Measurements from ENCODE around the gene NDOR1.

DNA sequence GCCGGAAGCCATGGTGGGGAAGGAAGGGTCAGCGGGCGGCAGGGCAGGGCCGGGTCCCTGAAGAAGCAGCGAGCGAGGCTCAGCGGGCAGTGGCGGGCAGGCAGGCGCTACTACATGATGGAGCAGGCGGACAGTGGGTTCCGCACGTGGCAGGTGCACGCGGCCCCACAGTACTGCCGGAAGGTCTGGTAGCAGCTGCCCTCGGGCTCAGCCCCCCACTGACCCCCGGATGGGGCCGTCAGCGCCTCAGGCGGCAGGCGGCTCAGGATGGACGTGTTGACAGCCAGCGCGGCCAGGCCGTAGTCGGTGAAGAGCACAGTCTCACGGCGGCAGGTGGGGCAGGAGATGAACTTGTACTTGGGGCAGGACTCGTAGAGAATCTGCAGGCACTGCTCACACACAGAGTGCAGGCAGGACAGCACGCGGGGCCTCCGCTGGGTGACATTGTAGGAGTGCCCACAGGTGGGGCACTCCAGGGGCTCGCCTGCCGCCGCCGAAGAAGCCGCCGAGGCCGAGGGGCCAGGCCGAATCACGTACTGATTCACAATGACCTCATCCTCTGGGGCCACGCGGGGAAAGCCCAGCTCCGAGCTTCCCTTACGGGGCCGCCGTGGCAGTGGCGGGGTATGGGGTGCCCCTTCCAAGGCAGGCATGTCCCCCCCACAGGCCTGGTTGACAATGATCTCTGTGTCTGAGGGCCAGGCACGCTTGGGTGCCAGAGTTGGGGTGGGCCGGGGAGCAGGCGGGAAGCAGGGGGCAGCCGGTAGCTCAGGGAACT lies 15.0 kb downstream of the NDOR1 start:
- TF ChIP-seq, protein P1, sequence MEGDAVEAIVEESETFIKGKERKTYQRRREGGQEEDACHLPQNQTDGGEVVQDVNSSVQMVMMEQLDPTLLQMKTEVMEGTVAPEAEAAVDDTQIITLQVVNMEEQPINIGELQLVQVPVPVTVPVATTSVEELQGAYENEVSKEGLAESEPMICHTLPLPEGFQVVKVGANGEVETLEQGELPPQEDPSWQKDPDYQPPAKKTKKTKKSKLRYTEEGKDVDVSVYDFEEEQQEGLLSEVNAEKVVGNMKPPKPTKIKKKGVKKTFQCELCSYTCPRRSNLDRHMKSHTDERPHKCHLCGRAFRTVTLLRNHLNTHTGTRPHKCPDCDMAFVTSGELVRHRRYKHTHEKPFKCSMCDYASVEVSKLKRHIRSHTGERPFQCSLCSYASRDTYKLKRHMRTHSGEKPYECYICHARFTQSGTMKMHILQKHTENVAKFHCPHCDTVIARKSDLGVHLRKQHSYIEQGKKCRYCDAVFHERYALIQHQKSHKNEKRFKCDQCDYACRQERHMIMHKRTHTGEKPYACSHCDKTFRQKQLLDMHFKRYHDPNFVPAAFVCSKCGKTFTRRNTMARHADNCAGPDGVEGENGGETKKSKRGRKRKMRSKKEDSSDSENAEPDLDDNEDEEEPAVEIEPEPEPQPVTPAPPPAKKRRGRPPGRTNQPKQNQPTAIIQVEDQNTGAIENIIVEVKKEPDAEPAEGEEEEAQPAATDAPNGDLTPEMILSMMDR (IDR thresholded peaks at IDR 0.05; ENCODE audit: insufficient read depth, low read length, poor library complexity, severe bottlenecking) = no peak
- TF ChIP-seq EZH2phosphoT487 (conservative IDR thresholded peaks at IDR 0.05; ENCODE audit: low read length) = no peak

All from SU-DHL-6 (cell line).